Keratinocyte (primary cell): ENCODE measurements around the gene MAN2A2.

Source experiments
- CTCF ChIP-seq, 3 experiments: IDR thresholded peaks in 1 of 3; conservative IDR thresholded peaks in 1 of 3; optimal IDR thresholded peaks in 1 of 3; 2 replicates in 2 of 3; 3 replicates in 1 of 3; pipeline versions ENCODE3 to v1.5.1; 2011; ENCODE audit warnings: low read length in 3 of 3, mild to moderate bottlenecking in 3 of 3, moderate library complexity in 2 of 3, control low read depth in 1 of 3, inconsistent platforms in 1 of 3; ENCODE audit not compliant: insufficient read depth in 2 of 3; ENCODE audit errors: extremely low read depth in 1 of 3
- EZH2 ChIP-seq: IDR thresholded peaks from one replicate; pipeline ENCODE4 v1.6.1; 2012; ENCODE audit warnings: inconsistent platforms, mild to moderate bottlenecking, low read length, moderate library complexity

DNA sequence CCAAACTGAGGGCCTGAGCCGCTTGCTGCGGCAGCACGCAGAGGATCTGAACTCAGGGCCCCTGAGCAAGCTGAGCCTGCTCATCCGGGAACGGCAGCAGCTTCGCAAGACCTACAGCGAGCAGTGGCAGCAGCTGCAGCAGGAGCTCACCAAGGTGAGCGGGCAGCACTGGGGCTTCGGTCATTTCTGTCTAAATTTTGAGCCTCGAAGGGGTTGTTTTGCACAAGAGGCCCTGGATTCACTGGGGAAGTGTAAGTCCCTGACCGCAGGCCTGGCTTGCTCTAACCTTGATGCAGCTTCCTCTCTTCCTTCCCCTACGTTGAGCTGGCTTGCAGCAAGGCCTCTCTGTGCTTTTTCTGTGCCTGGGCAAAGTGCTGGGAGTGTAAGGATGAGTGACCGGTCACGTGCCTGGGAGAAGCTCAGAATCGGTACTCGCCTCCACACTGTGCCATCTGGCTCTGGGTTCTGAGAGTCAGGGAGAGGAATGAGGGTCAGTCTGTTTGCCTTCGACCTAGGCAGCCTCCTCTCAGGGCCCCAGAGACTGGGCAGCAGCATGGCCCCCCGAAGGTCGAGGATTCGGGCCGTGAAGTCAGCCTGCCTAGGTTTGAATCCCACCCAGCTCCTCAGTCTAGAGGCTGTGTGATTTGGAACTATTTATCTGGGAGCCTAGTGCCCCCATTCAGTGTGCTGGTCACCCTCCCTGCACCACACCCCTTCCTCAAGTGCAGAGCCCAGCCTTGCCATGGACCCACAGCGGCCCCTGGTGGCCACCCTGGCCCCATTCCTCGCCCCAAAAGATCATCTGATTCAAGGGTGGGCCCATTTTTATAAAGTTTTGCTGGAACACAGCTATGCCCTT lies 17.4 kb upstream of the MAN2A2 start:
- TF ChIP-seq CTCF (optimal IDR thresholded peaks at IDR 0.05 in 1 of 3, IDR thresholded peaks at IDR 0.05 in 1 of 3, conservative IDR thresholded peaks at IDR 0.05 in 1 of 3; ENCODE audit: extremely low read depth in 1 of 3, insufficient read depth in 2 of 3, low read length in 3 of 3) (peak; percentile 91 to 96 (median 96)), EZH2 (no peak)
